GM12865 (cell line): ENCODE results near the gene KRTAP20-3.

Experiments
- DNase-seq: peaks from one replicate; pipeline ENCODE4 v3.0.0; 2010; ENCODE audit warnings: low read depth
- H3K4me3 ChIP-seq: 2 replicates; pipeline ENCODE4 v1.5.1; 2011; ENCODE audit warnings: mild to moderate bottlenecking, low read depth, low read length, control low read depth
- TF ChIP-seq, protein P1 (sequence below): IDR thresholded peaks from 2 replicates; pipeline ENCODE4 v1.5.1; 2011; ENCODE audit warnings: low read length, control low read depth, low read depth, inconsistent platforms; ENCODE audit not compliant: insufficient read depth; ENCODE audit errors: missing control alignments

The KRTAP20-3 gene

GRCh38 chr21:30634906-30635305 lies 7.8 kb upstream of the KRTAP20-3 start, which contains the start of gene KRTAP20-2:
KRTAP20-2 (plus strand) TSS chr21:30635206; CDS start chr21:30635264, 58 bp downstream.
- TF ChIP-seq, protein P1, sequence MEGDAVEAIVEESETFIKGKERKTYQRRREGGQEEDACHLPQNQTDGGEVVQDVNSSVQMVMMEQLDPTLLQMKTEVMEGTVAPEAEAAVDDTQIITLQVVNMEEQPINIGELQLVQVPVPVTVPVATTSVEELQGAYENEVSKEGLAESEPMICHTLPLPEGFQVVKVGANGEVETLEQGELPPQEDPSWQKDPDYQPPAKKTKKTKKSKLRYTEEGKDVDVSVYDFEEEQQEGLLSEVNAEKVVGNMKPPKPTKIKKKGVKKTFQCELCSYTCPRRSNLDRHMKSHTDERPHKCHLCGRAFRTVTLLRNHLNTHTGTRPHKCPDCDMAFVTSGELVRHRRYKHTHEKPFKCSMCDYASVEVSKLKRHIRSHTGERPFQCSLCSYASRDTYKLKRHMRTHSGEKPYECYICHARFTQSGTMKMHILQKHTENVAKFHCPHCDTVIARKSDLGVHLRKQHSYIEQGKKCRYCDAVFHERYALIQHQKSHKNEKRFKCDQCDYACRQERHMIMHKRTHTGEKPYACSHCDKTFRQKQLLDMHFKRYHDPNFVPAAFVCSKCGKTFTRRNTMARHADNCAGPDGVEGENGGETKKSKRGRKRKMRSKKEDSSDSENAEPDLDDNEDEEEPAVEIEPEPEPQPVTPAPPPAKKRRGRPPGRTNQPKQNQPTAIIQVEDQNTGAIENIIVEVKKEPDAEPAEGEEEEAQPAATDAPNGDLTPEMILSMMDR: no peak
- no peak within 1 kb of the TSS for H3K4me3 ChIP-seq
- no peak for DNase-seq

- no peak for DNase-seq
- H3K4me3 ChIP-seq: no peak overlapping the region
- TF ChIP-seq, protein P1: no peak
Measured at GRCh38 chr21:30638686-30639085, 4.0 kb upstream of the KRTAP20-3 start.

GRCh38 chr21:30646904-30647414 lies 4.3 kb downstream of the KRTAP20-3 start:
- no peak overlapping the region for H3K4me3 ChIP-seq
- no peak for DNase-seq
- TF ChIP-seq, protein P1: no peak

DNA sequence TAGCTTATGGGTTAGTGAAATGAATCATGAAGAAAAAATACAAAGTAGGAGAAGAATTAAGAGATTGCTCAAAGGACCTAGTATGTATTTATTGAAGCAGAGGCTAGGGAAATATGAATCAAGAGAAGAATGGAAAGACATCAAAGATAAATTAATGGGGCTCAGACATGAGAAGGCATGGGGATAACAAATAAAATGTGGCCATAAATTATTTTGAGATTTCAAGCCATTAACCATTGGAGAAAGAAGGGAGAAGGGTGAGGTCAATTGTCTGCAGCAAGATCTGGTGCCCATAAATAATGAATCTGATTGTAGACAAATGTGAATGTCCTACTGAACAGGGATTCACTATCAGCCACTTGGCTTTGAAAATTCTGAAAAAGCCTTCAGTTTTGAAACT lies 10.2 kb downstream of the KRTAP20-3 start:
- TF ChIP-seq, protein P1: no peak
- DNase-seq: no peak
- H3K4me3 ChIP-seq: no peak overlapping the region

DNA sequence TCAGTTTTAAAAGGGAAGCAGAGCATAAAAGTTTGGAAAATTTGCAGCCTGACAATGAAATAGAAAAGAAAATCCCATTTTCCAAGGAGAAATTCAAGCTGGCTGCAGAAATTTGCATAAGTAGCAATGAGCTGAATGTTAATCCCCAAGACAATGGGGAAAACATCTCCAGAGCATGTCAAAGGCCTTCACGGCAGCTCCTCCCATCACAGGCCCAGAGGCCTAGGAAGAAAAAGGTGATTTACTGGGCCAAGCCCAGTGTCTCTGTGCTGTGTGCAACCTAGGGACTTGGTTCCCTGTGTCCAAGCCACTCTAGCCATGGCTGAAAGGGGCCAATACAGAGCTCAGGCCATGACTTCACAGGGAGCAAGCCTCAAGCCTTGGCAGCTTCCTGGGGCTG lies 26.1 kb downstream of the KRTAP20-3 start:
- no peak for DNase-seq
- TF ChIP-seq, protein P1: no peak

GRCh38 chr21:30672985-30673650 lies 30.5 kb downstream of the KRTAP20-3 start:
- TF ChIP-seq, protein P1: no peak
- DNase-seq: no peak

More for the DNA sequence above, 26.1 kb downstream of the KRTAP20-3 start:
- H3K4me3 ChIP-seq: no peak overlapping the region

GRCh38 chr21:30674312-30674711 lies 31.6 kb downstream of the KRTAP20-3 start:
- TF ChIP-seq, protein P1: no peak
- H3K4me3 ChIP-seq: no peak overlapping the region
- DNase-seq: no peak

More at GRCh38 chr21:30672985-30673650, 30.5 kb downstream of the KRTAP20-3 start:
- H3K4me3 ChIP-seq: no peak overlapping the region
